Endothelial cell of umbilical vein (primary cell): Measurements from ENCODE around the gene IDH3A. TPM values are rescaled to one million over a fixed set of nuclear protein-coding genes. Genes with fewer than 3 reads are reported as not detected.

Source experiments
- BruUV-seq: library from RNA; stranded (reverse); fragments of 400-500 nt; replicated peaks from 2 replicates; lab custom pipeline; 2021; lab: Mats Ljungman, UMichigan
- CTCF ChIA-PET: fragments of 300-600, 350-600 bp; sonication (Branson Sonifier 250); formaldehyde crosslinking; loops from one replicate; lab custom pipeline; 2021; ENCODE audit warnings: antibody characterized with exemption, inconsistent platforms; lab: Charles Lee
- POLR2A ChIA-PET: fragments of 300-600, 350-600 bp; sonication (Branson Sonifier 250); formaldehyde crosslinking; loops from one replicate; lab custom pipeline; 2021; ENCODE audit warnings: antibody characterized with exemption, inconsistent platforms; lab: Charles Lee
- DNase-seq: peaks from one replicate; pipeline ENCODE4 v3.0.0-alpha.2; 2011; ENCODE audit warnings: low read depth, low spot score
- FAIRE-seq: peaks from 2 replicates; lab custom pipeline; 2011; peaks lifted over from hg19 to GRCh38; lab: Jason Lieb, UNC
- H2AFZ ChIP-seq: 2 replicates; pipeline ENCODE4 v1.6.0; 2012; ENCODE audit warnings: low read depth, low read length, control low read depth, inconsistent platforms
- H3K27ac ChIP-seq: 2 replicates; pipeline ENCODE4 v1.5.1; 2011; ENCODE audit warnings: low read depth, mild to moderate bottlenecking, control low read depth, low read length, moderate library complexity; ENCODE audit not compliant: insufficient read depth
- H3K27me3 ChIP-seq, 2 experiments: 2 replicates each; pipeline versions ENCODE4 v1.6.0 to v1.6.1; 2011; ENCODE audit warnings: low read length in 2 of 2, mixed read lengths in 1 of 2; ENCODE audit not compliant: control insufficient read depth in 2 of 2, insufficient read depth in 2 of 2
- H3K36me3 ChIP-seq, 2 experiments: 2 replicates in 1 of 2; 3 replicates in 1 of 2; pipeline ENCODE4 v1.5.1; 2011; ENCODE audit warnings: low read length in 2 of 2, mild to moderate bottlenecking in 1 of 2, moderate library complexity in 1 of 2; ENCODE audit not compliant: control insufficient read depth in 2 of 2, insufficient read depth in 2 of 2; ENCODE audit errors: extremely low read depth in 1 of 2
- H3K4me1 ChIP-seq: 3 replicates; pipeline ENCODE4 v1.5.1; 2011; ENCODE audit warnings: mild to moderate bottlenecking, low read length; ENCODE audit not compliant: control insufficient read depth, insufficient read depth; ENCODE audit errors: extremely low read depth
- H3K4me2 ChIP-seq: 2 replicates; pipeline ENCODE4 v1.6.1; 2011; ENCODE audit warnings: low read length, control low read depth, mixed read lengths; ENCODE audit not compliant: insufficient read depth
- H3K4me3 ChIP-seq, 3 experiments: fragments of 200-600 bp in 1 of 3; sonication (generic), shearing (Covaris generic) in 1 of 3; replicated peaks in 1 of 3; 2 replicates each; pipeline ENCODE4 v1.5.1; 2011 to 2016; ENCODE audit warnings: control low read depth in 3 of 3, low read length in 3 of 3, mild to moderate bottlenecking in 2 of 3, inconsistent platforms in 1 of 3, low read depth in 1 of 3, moderate library complexity in 1 of 3; ENCODE audit not compliant: insufficient read depth in 1 of 3
- H3K79me2 ChIP-seq: 2 replicates; pipeline ENCODE4 v1.6.0; 2012; ENCODE audit warnings: low read length, inconsistent platforms; ENCODE audit not compliant: control insufficient read depth, insufficient read depth
- H3K9ac ChIP-seq: replicated peaks from 2 replicates; pipeline ENCODE3; 2011; ENCODE audit warnings: low read length, control low read depth; ENCODE audit not compliant: insufficient read depth; ENCODE audit errors: extremely low read depth
- H3K9me1 ChIP-seq: replicated peaks from 3 replicates; pipeline ENCODE4 v1.6.0; 2011; ENCODE audit warnings: mild to moderate bottlenecking, low read length; ENCODE audit not compliant: control insufficient read depth, insufficient read depth; ENCODE audit errors: extremely low read depth
- H3K9me3 ChIP-seq: replicated peaks from 2 replicates; pipeline ENCODE4 v1.5.1; 2012; ENCODE audit warnings: low read length, inconsistent platforms; ENCODE audit not compliant: control insufficient read depth, insufficient read depth
- H4K20me1 ChIP-seq: replicated peaks from 2 replicates; pipeline ENCODE3; 2011; ENCODE audit warnings: mild to moderate bottlenecking, low read length; ENCODE audit not compliant: control insufficient read depth, insufficient read depth; ENCODE audit errors: extremely low read depth
- EZH2 ChIP-seq: IDR thresholded peaks from 2 replicates; pipeline ENCODE4 v1.6.1; 2012; ENCODE audit warnings: borderline replicate concordance, low read depth, mild to moderate bottlenecking, moderate library complexity, low read length, inconsistent platforms; ENCODE audit not compliant: severe bottlenecking
- FOS ChIP-seq: IDR thresholded peaks from 2 replicates; pipeline ENCODE4 v1.6.1; 2011; ENCODE audit warnings: mild to moderate bottlenecking, low read length, moderate library complexity, borderline replicate concordance; ENCODE audit not compliant: insufficient read depth
- GATA2 ChIP-seq: IDR thresholded peaks from 2 replicates; pipeline ENCODE4 v1.7.0; 2011; ENCODE audit warnings: low read depth, mild to moderate bottlenecking, moderate library complexity, mixed read lengths, low read length; ENCODE audit not compliant: insufficient read length, insufficient read depth
- JUN ChIP-seq: IDR thresholded peaks from 2 replicates; pipeline ENCODE4 v1.6.1; 2011; ENCODE audit warnings: borderline replicate concordance, low read depth; ENCODE audit not compliant: insufficient read length, insufficient read depth
- MAX ChIP-seq: IDR thresholded peaks from 2 replicates; pipeline ENCODE4 v1.6.1; 2011; ENCODE audit not compliant: insufficient read depth, insufficient read length
- MYC ChIP-seq: IDR thresholded peaks from one replicate; pipeline ENCODE4 v1.6.1; 2011; ENCODE audit warnings: mild to moderate bottlenecking, low read depth, low read length
- POLR2A ChIP-seq: IDR thresholded peaks from 2 replicates; pipeline ENCODE4 v1.6.1; 2012; ENCODE audit warnings: low read depth, mild to moderate bottlenecking, control low read depth, low read length
- POLR2AphosphoS5 ChIP-seq: IDR thresholded peaks from 2 replicates; pipeline ENCODE4 v1.6.1; 2012; ENCODE audit warnings: low read depth, mild to moderate bottlenecking, control low read depth, low read length, moderate library complexity; ENCODE audit not compliant: insufficient read depth
- dilution Hi-C: fragments of 300-500 bp; cut with MboI; formaldehyde crosslinking; loops from one replicate; pipeline ENCODE4 v1.15.0; 2019; ENCODE audit warnings: low sequenced_read_pairs; ENCODE audit not compliant: extremely low pct_ligation_motif_present
- intact Hi-C: fragments of 100-400 bp; cut with micrococcal nuclease; formaldehyde crosslinking; loops from one replicate; pipeline ENCODE4 v1.10.0; 2022
- polyA plus RNA-seq, 4 experiments: library from polyadenylated mRNA; depleted of rRNA in 3 of 4; stranded (reverse) in 3 of 4; unstranded in 1 of 4; fragments of >200 nt; gene quantifications; 2 replicates each; pipeline versions ENCODE4 v1.2.1 to v1.2.3, GENCODE V29; 2011 to 2012; ENCODE audit warnings: missing spikeins in 1 of 4
- total RNA-seq: library from RNA; stranded (reverse); gene quantifications from 2 replicates; pipeline ENCODE4 v1.2.3, GENCODE V29; 2021
- TF ChIP-seq, protein P1 (sequence below), 2 donors: IDR thresholded peaks; 1 replicate in 1 of 2; 2 replicates in 1 of 2; pipeline ENCODE4 v1.5.1; 2011; ENCODE audit warnings: low read length in 2 of 2, mild to moderate bottlenecking in 2 of 2, moderate library complexity in 2 of 2, control low read depth in 1 of 2, inconsistent platforms in 1 of 2, low read depth in 1 of 2; ENCODE audit not compliant: insufficient read depth in 1 of 2; ENCODE audit errors: extremely low read depth in 1 of 2

Gene IDH3A
- total and polyA plus RNA-seq, 2 donors (not counting 3 experiments of a cell fraction or from before 2014, with no cell fraction given): 35.5 to 63.9 TPM

GRCh38 chr15:78216276-78217104 lies 67.3 kb downstream of the IDH3A start:
- ChIA-PET CTCF (no interaction called here), POLR2A (no interaction called here)
- Histone ChIP-seq H3K9me1 (no peaks in the 10 kb centered on the region), H3K27ac (no peak overlapping the region), H2AFZ (no peak overlapping the region), H3K4me1 (peaks cover 5% of the 10 kb centered on the region), H3K9me3 (no peaks in the 10 kb centered on the region), H3K36me3 (no peaks in the 10 kb centered on the region), H3K27me3 (peaks cover 3 to 4% of the 10 kb centered on the region in 2 experiments), H3K4me3 (no peak overlapping the region), H4K20me1 (no peaks in the 10 kb centered on the region), H3K79me2 (no peaks in the 10 kb centered on the region), H3K9ac (no peak overlapping the region), H3K4me2 (no peak overlapping the region)
- DNase-seq: no peak
- FAIRE-seq: no peak
- intact Hi-C loops: no loop called here
- no TSS peak for BruUV-seq
- dilution Hi-C loops: no loop called here
- TF ChIP-seq POLR2AphosphoS5: no peak
- TF ChIP-seq POLR2A: no peak
- TF ChIP-seq MAX: no peak
- TF ChIP-seq, protein P1, sequence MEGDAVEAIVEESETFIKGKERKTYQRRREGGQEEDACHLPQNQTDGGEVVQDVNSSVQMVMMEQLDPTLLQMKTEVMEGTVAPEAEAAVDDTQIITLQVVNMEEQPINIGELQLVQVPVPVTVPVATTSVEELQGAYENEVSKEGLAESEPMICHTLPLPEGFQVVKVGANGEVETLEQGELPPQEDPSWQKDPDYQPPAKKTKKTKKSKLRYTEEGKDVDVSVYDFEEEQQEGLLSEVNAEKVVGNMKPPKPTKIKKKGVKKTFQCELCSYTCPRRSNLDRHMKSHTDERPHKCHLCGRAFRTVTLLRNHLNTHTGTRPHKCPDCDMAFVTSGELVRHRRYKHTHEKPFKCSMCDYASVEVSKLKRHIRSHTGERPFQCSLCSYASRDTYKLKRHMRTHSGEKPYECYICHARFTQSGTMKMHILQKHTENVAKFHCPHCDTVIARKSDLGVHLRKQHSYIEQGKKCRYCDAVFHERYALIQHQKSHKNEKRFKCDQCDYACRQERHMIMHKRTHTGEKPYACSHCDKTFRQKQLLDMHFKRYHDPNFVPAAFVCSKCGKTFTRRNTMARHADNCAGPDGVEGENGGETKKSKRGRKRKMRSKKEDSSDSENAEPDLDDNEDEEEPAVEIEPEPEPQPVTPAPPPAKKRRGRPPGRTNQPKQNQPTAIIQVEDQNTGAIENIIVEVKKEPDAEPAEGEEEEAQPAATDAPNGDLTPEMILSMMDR (IDR thresholded peaks at IDR 0.05; ENCODE audit: extremely low read depth in 1 of 2, insufficient read depth in 1 of 2, low read depth in 1 of 2, low read length in 2 of 2): no peak
- TF ChIP-seq FOS: no peak
- TF ChIP-seq GATA2: no peak
- TF ChIP-seq EZH2: no peak
- TF ChIP-seq MYC: no peak
- TF ChIP-seq JUN: no peak
